HEK293 (cell line): ENCODE measurements around the gene MRPL55.

Source experiments
- CTCF ChIA-PET: fragments of 350-600 bp; formaldehyde crosslinking; extraction: SDS; loops from one replicate; lab custom pipeline; 2021; ENCODE audit warnings: antibody characterized with exemption; lab: Yijun Ruan, JAX
- POLR2A ChIA-PET: fragments of 300-600 bp; formaldehyde crosslinking; extraction: SDS; loops from one replicate; lab custom pipeline; 2020; ENCODE audit warnings: antibody characterized with exemption, inconsistent platforms; lab: Yijun Ruan, JAX
- H3K27ac ChIP-seq: fragments of 200-500 bp; sonication (Bioruptor generic); 2 replicates; pipeline ENCODE4 v1.5.1; 2014; ENCODE audit warnings: low read depth, low read length, control low read depth, inconsistent platforms; ENCODE audit errors: extremely low read depth
- H3K36me3 ChIP-seq, 2 experiments: fragments of 200-500 bp in 1 of 2; sonication (Bioruptor generic) in 1 of 2; 1 replicate in 1 of 2; 2 replicates in 1 of 2; pipeline ENCODE4 v1.5.1; 2014 to 2017; ENCODE audit warnings: inconsistent platforms in 2 of 2, low read length in 2 of 2; ENCODE audit not compliant: control insufficient read depth in 2 of 2, insufficient read depth in 1 of 2
- H3K4me1 ChIP-seq: fragments of 200-500 bp; sonication (Bioruptor generic); 2 replicates; pipeline ENCODE4 v1.5.1; 2014; ENCODE audit warnings: mild to moderate bottlenecking, low read length, inconsistent platforms; ENCODE audit not compliant: control insufficient read depth, insufficient read depth
- H3K4me3 ChIP-seq: 2 replicates; pipeline ENCODE4 v1.5.1; 2011; ENCODE audit warnings: low read depth, mild to moderate bottlenecking, control low read depth, low read length, moderate library complexity
- H3K9me3 ChIP-seq: fragments of 200-500 bp; sonication (Bioruptor generic); 2 replicates; pipeline ENCODE4 v1.5.1; 2014; ENCODE audit warnings: low read depth, low read length, inconsistent platforms; ENCODE audit not compliant: control insufficient read depth, insufficient read depth
- CTCF ChIP-seq: fragments of 450-650 bp; formaldehyde crosslinking; IDR thresholded peaks from 2 replicates; pipeline ENCODE4 v1.5.1; 2016; ENCODE audit warnings: missing biosample characterization, missing genetic modification characterization
- PATZ1 ChIP-seq: fragments of 450-650 bp; formaldehyde crosslinking; IDR thresholded peaks from 2 replicates; pipeline ENCODE4 v1.5.1; 2016; ENCODE audit warnings: missing biosample characterization, missing genetic modification characterization
- ZBTB49 ChIP-seq: fragments of 450-650 bp; formaldehyde crosslinking; IDR thresholded peaks from 2 replicates; pipeline ENCODE4 v1.5.1; 2016; ENCODE audit warnings: missing biosample characterization, missing genetic modification characterization, low read depth
- ZBTB8A ChIP-seq: fragments of 450-650 bp; formaldehyde crosslinking; IDR thresholded peaks from 2 replicates; pipeline ENCODE4 v1.5.1; 2016; ENCODE audit warnings: missing biosample characterization, missing genetic modification characterization
- ZNF184 ChIP-seq: fragments of 450-650 bp; IDR thresholded peaks from 2 replicates; pipeline ENCODE4 v1.5.1; 2018; ENCODE audit warnings: missing biosample characterization, mild to moderate bottlenecking, missing genetic modification characterization
- ZNF202 ChIP-seq: fragments of 450-650 bp; formaldehyde crosslinking; IDR thresholded peaks from 2 replicates; pipeline ENCODE4 v1.5.1; 2016; ENCODE audit warnings: missing biosample characterization, missing genetic modification characterization, borderline replicate concordance
- ZNF335 ChIP-seq: fragments of 450-650 bp; formaldehyde crosslinking; conservative IDR thresholded peaks from 2 replicates; pipeline ENCODE4 v1.5.1; 2016; ENCODE audit warnings: missing biosample characterization, missing genetic modification characterization
- ZNF341 ChIP-seq: fragments of 450-650 bp; formaldehyde crosslinking; IDR thresholded peaks from 2 replicates; pipeline ENCODE4; 2016; ENCODE audit warnings: low read depth, missing biosample characterization, missing genetic modification characterization
- ZNF660 ChIP-seq: fragments of 450-650 bp; IDR thresholded peaks from 2 replicates; pipeline ENCODE4 v1.5.1; 2018; ENCODE audit warnings: missing biosample characterization, mild to moderate bottlenecking, missing genetic modification characterization
- ZNF701 ChIP-seq: fragments of 450-650 bp; formaldehyde crosslinking; IDR thresholded peaks from 2 replicates; pipeline ENCODE4 v1.5.1; 2016; ENCODE audit warnings: missing biosample characterization, missing genetic modification characterization

Gene MRPL55

GRCh38 chr1:228091084-228091483 is 18.0 kb downstream of the MRPL55 start:
- no peak overlapping the region for H3K27ac ChIP-seq
- no peaks in the 10 kb centered on the region for H3K9me3 ChIP-seq
- peaks cover 28% of the 10 kb centered on the region for H3K4me1 ChIP-seq
- POLR2A ChIA-PET, result interaction anchor here (1.1 to 2.8 kb wide), 5 partner anchors 9 to 143 kb away, joined by 3 to 11 read pairs (median 4); partner anchors contain the start of genes ARF1 and WNT9A
- H3K4me3 ChIP-seq, result no peak overlapping the region
- CTCF ChIA-PET, result interaction anchor here (0.7 to 2.4 kb wide), 3 partner anchors 11 to 92 kb away, joined by 3 to 8 read pairs (median 4); no protein-coding TSS in a partner anchor
- H3K36me3 ChIP-seq, result peaks cover 3 to 87% of the 10 kb centered on the region in 2 experiments; a peak in 2 of 3 replicates
- peak; percentile 92 for TF ChIP-seq ZNF660 (tag by site-specific recombination)
- no peak for TF ChIP-seq ZNF202 (tag by site-specific recombination)
- TF ChIP-seq ZBTB8A (tag by site-specific recombination), result no peak

GRCh38 chr1:228090613-228091081 is 18.5 kb downstream of the MRPL55 start:
- Histone ChIP-seq H3K27ac (no peak overlapping the region), H3K4me1 (peaks cover 31% of the 10 kb centered on the region), H3K36me3 (peaks cover 3 to 87% of the 10 kb centered on the region in 2 experiments; a peak in 2 of 3 replicates), H3K9me3 (no peaks in the 10 kb centered on the region), H3K4me3 (no peak overlapping the region)
- CTCF ChIA-PET, result interaction anchor here (0.7 to 2.4 kb wide), 3 partner anchors 11 to 92 kb away, joined by 3 to 8 read pairs (median 4); no protein-coding TSS in a partner anchor
- POLR2A ChIA-PET, result interaction anchor here (1.1 to 2.8 kb wide), 5 partner anchors 8 to 143 kb away, joined by 3 to 11 read pairs (median 4); partner anchors contain the start of genes ARF1 and WNT9A
- TF ChIP-seq ZNF184 (tag by site-specific recombination) (no peak), ZNF701 (tag by site-specific recombination) (no peak), PATZ1 (tag by site-specific recombination) (no peak), CTCF (tag by site-specific recombination) (no peak)

GRCh38 chr1:228089519-228090380 is 19.3 kb downstream of the MRPL55 start:
- TF ChIP-seq ZNF341 (peak; percentile 33; the same call in 1 of the 2 replicates), ZBTB49 (tag by site-specific recombination) (no peak), ZNF335 (tag by site-specific recombination) (peak; percentile 23; the same call in 1 of the 2 replicates)
- Histone ChIP-seq H3K9me3 (no peaks in the 10 kb centered on the region), H3K27ac (no peak overlapping the region), H3K36me3 (peaks cover 3 to 81% of the 10 kb centered on the region in 2 experiments; a peak in 2 of 3 replicates), H3K4me3 (no peak overlapping the region), H3K4me1 (peaks cover 40% of the 10 kb centered on the region)
- ChIA-PET CTCF (interaction anchor here (1.6 kb wide), 1 partner anchor 41 kb away, joined by 3 read pairs; no protein-coding TSS in a partner anchor), POLR2A (no interaction called here)
